Retina (tissue), 1 donor: ENCODE data around the gene MGAT5B.

Source experiments
- DNase-seq: peaks from one replicate; pipeline ENCODE4 v3.0.0-alpha.2; 2016

MGAT5B gene

GRCh38 chr17:76986365-76986764, 118.2 kb downstream of the MGAT5B start:
- DNase-seq, result peak; percentile 55

DNA sequence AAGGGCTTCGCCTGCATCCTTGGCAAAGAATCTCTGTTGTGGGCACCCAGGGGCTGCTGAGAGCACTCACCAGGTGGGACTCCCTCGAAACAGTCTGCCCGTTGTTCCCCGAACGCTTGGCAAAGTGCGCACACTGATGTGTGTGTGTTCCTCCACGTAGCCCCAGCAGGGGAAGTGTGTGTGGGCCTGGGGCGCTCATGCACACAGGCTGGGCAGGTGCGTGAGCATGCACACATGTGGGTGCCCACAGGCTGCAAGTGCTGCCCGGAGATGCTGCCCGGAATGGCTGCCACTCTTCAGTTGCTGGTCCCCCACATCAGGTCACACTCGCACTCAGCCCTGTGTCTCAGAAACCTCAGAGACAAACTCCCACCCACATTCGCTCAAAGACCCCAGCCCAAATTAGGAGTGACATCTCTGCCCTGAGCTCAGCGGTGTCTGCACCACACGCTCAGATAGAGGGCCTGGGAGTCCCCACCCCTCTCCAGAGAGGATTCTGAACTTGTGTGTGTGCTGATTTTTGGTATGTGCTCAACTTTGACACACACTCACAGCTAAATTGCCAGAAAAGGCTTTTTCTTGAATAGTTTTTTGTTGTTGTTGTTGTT, 119.4 kb downstream of the MGAT5B start:
- DNase-seq, result peak; percentile 60

DNA sequence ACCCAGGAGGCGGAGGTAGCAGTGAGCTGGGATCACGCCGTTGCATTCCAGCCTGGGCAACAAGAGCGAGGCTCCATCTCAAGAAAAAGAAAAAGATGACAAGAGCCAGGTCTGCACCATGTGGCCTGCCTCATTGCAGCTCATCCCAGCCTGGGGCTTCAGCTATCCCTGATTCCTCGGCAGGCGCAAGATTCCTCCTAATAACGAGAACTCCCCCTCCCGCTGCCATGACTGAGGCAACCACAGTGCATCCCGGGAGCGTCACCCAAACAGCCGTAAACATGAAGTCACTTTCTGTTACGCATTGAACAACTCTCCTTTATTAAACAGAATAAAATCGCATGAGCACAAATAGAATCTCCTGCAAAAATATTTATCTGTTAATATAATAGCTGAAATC, 120.6 kb downstream of the MGAT5B start:
- DNase-seq, result no peak

DNA sequence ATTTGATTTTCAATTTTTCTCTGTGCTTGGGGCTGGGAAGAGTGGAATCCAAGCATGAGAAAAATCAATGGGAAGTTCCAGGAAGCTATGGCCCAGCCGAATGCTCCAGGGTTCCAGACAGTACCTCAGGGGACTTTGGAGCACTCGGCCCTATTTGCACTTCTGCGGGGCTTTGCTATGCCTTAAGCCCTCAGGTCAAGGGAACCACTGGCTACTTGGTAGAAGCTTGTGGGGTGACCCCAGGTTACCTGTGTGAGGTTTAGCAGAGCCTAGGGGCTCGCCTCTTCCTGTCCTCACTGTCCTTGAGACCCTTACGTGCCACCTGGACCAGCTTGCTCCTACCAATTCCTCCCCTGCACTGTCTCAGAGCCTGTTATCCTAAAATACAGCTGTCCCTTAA, 121.3 kb downstream of the MGAT5B start:
- DNase-seq, result no peak

GRCh38 chr17:76992891-76993290, 124.7 kb downstream of the MGAT5B start:
- DNase-seq, result no peak

GRCh38 chr17:76993651-76994050, 125.4 kb downstream of the MGAT5B start:
- no peak for DNase-seq

DNA sequence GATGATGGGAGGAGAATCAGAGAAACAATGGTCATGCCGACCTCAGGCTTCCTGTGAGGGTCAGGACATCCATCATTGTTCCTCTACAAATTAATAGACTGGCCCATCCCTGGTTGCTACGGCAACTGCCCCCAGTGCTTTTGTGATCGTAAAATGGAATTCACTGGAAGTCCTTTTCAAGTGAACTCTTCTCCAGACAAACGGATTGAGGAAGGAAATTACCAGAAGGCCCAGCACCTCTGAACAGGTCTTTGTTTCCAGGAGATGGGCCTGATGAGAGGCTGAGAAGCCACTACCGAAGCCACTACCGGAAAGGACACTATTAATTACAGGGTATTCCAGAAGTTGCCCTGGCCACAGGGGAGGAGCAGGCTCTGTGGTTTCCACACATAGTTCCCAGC, 126.0 kb downstream of the MGAT5B start:
- peak; percentile 65 for DNase-seq

DNA sequence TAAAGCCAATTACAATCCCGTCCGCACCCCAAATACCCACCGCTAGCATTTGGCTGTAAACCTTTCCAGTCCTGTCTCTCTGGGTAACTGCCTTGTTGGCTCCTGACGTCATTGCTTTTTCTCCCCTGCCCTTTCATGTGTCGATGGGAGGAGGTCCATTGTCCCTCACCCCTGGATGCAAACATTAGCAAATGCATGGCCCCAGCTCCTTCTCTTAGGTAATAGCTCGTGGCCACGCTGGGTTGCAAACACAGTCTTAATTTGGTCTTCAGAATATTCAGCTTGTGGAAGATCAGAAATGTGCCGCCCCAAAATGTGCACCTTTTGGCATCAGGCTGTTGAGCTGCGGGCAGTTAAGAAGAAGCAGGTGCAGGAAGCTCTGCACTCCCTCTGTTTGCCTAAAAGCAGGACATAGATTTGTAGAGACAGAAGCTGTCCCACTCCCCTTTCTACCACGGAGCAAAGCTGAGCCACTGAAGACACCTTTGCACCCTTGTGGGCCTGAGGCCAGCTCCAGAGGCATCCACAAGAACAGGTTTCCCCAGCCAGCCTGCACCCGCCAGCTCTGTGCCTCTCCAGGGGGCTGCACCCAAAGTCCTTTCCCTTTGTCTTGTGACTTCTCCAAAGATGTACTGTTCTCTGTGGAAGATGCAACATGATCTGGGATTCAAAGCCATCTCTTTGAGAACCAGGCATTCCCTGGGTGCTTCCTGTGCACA, 127.3 kb downstream of the MGAT5B start:
- no peak for DNase-seq

- no peak for DNase-seq
These were observed 128.8 kb downstream of the MGAT5B start for GRCh38 chr17:76996741-76997694.

DNA sequence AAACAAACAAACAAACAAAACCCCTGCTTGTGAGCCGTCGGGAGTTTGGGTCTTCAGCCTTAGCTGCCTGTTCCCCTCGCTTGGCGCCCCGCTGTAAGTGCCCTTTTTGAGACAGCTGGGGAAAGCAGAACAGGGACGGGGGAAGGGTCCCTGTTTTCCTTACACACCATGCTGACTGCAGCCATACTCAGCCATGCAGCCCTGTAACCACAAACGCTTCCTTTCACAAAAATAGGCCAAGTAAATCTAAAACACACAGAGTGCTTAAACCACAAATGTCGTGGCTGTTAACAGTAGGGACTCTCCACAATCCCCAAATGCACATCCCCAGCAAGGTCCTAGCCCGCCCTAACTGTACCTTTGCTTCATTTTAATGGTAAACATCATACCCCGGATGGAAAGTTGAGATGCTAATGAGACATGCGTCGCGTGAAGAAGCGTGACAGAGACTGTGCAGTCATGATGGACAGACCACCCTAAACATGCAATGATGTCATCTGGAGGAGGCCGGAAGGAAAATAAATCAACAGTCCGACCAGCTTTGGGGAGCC, 129.9 kb downstream of the MGAT5B start:
- no peak for DNase-seq

DNA sequence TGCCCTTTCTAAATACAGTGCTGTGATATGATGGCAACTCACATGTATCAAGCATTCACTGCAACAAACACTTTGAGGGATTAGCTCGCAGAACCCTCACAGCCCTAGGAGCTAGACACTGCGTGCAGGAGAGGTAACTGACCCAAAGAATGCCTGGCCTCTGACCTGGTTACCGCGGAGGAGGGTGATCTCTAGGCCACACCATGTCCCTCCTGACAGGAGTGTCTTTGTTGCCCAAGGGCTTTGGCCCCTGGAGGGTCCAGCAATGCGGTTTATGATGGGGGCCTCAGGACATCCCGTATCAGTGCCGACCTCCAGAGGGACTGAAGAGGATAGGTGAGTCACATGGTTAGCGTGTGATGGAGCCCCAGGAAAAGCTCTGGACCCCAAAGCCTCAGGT, 130.6 kb downstream of the MGAT5B start:
- no peak for DNase-seq
